Esophagus (tissue), 2 donors: ENCODE data around the gene RSPH1. TPM values are rescaled to one million over a fixed set of nuclear protein-coding genes. Genes with fewer than 3 reads are reported as not detected.

Experiments
- H3K27ac ChIP-seq, 2 donors: one replicate each; pipeline ENCODE4 v1.5.1; 2013; ENCODE audit warnings: low read depth in 2 of 2, mild to moderate bottlenecking in 2 of 2, inconsistent platforms in 1 of 2, low read length in 1 of 2, moderate library complexity in 1 of 2
- H3K27me3 ChIP-seq, 2 donors: one replicate each; pipeline ENCODE4 v1.6.1; 2013; ENCODE audit warnings: low read length in 2 of 2, control low read depth in 1 of 2, mild to moderate bottlenecking in 1 of 2; ENCODE audit not compliant: insufficient read depth in 2 of 2, control insufficient read depth in 1 of 2
- H3K36me3 ChIP-seq, 2 donors: one replicate each; pipeline ENCODE4 v1.6.1; 2013; ENCODE audit warnings: low read length in 1 of 2; ENCODE audit not compliant: control insufficient read depth in 2 of 2, insufficient read depth in 2 of 2
- H3K4me1 ChIP-seq, 2 donors: one replicate each; pipeline ENCODE4 v1.6.1; 2013; ENCODE audit warnings: low read length in 1 of 2; ENCODE audit not compliant: control insufficient read depth in 2 of 2, insufficient read depth in 2 of 2
- H3K4me3 ChIP-seq, 2 donors: one replicate each; pipeline ENCODE4 v1.5.1; 2013; ENCODE audit warnings: low read length in 2 of 2, mild to moderate bottlenecking in 2 of 2, low read depth in 1 of 2, moderate library complexity in 1 of 2
- H3K9me3 ChIP-seq, 2 donors: one replicate each; pipeline ENCODE4 v1.6.1; 2013; ENCODE audit warnings: mild to moderate bottlenecking in 2 of 2, low read depth in 1 of 2, low read length in 1 of 2, moderate library complexity in 1 of 2; ENCODE audit not compliant: control insufficient read depth in 2 of 2, insufficient read depth in 1 of 2
- WGBS, 2 donors: extraction: QIAGEN DNeasy Blood & Tissue Kit; methylation state at CpG; one replicate each; pipeline ENCODE4 v1.1.7; 2013; 5-methylcytosine and 5-hydroxymethylcytosine counted together
- polyA plus RNA-seq, 2 donors: library from polyadenylated mRNA; stranded (reverse); fragments of 200-250 nt; gene quantifications; one replicate each; pipeline ENCODE4 v1.2.3, GENCODE V29; 2013
- donor health status: healthy with polysubstance abuse.
- donor health status: Bipolar disorder and iron deficiency.

RSPH1 gene
- polyA plus RNA-seq, 2 donors: 0.20 to 0.53 TPM

GRCh38 chr21:42507418-42507817, 11.4 kb upstream of the RSPH1 start:
- Histone ChIP-seq H3K27me3 (no peaks in the 10 kb centered on the region), H3K4me3 (no peak overlapping the region), H3K4me1 (no peaks in the 10 kb centered on the region), H3K27ac (no peak overlapping the region), H3K9me3 (no peaks in the 10 kb centered on the region), H3K36me3 (no peaks in the 10 kb centered on the region)
- WGBS, 2 donors: 93 to 96% methylated on average over 4 of the region's 4 CpGs

GRCh38 chr21:42505090-42505726, 9.2 kb upstream of the RSPH1 start:
- H3K27me3 ChIP-seq: no peaks in the 10 kb centered on the region
- no peaks in the 10 kb centered on the region for H3K4me1 ChIP-seq
- WGBS, 2 donors: 77% methylated on average over 3 of the region's 3 CpGs
- H3K27ac ChIP-seq: no peak overlapping the region
- no peak overlapping the region for H3K4me3 ChIP-seq
- H3K36me3 ChIP-seq: no peaks in the 10 kb centered on the region
- H3K9me3 ChIP-seq: no peaks in the 10 kb centered on the region

GRCh38 chr21:42503711-42504110, 7.7 kb upstream of the RSPH1 start:
- Histone ChIP-seq H3K4me3 (no peak overlapping the region), H3K27me3 (no peaks in the 10 kb centered on the region), H3K27ac (no peak overlapping the region), H3K36me3 (no peaks in the 10 kb centered on the region), H3K4me1 (no peaks in the 10 kb centered on the region), H3K9me3 (no peaks in the 10 kb centered on the region)
- WGBS, 2 donors: 76 to 80% methylated on average over 4 of the region's 4 CpGs

GRCh38 chr21:42500736-42501135, 4.7 kb upstream of the RSPH1 start:
- 52 to 66% methylated on average over 5 of the region's 5 CpGs for WGBS, 2 donors
- H3K27me3 ChIP-seq: no peaks in the 10 kb centered on the region
- no peak overlapping the region for H3K4me3 ChIP-seq
- peaks cover 0 to 4% of the 10 kb centered on the region in 2 donors for H3K4me1 ChIP-seq
- no peaks in the 10 kb centered on the region for H3K36me3 ChIP-seq
- peak overlapping the region in 1 of 2 donors; percentile 11 for H3K27ac ChIP-seq
- no peaks in the 10 kb centered on the region for H3K9me3 ChIP-seq

GRCh38 chr21:42500225-42500624, 4.2 kb upstream of the RSPH1 start:
- H3K27ac ChIP-seq: no peak overlapping the region
- H3K4me1 ChIP-seq: peaks cover 0 to 4% of the 10 kb centered on the region in 2 donors
- WGBS, 2 donors: 81% methylated on average over 4 of the region's 4 CpGs

GRCh38 chr21:42499444-42500112, 3.6 kb upstream of the RSPH1 start:
- 86 to 87% methylated on average over 15 of the region's 15 CpGs for WGBS, 2 donors
- Histone ChIP-seq H3K4me1 (peaks cover 0 to 4% of the 10 kb centered on the region in 2 donors), H3K27me3 (no peaks in the 10 kb centered on the region), H3K36me3 (no peaks in the 10 kb centered on the region), H3K9me3 (no peaks in the 10 kb centered on the region), H3K27ac (no peak overlapping the region), H3K4me3 (no peak overlapping the region)

More at GRCh38 chr21:42500225-42500624, 4.2 kb upstream of the RSPH1 start:
- Histone ChIP-seq H3K27me3 (no peaks in the 10 kb centered on the region), H3K4me3 (no peak overlapping the region), H3K9me3 (no peaks in the 10 kb centered on the region), H3K36me3 (no peaks in the 10 kb centered on the region)

GRCh38 chr21:42498012-42498411, 2.0 kb upstream of the RSPH1 start:
- H3K36me3 ChIP-seq: no peaks in the 10 kb centered on the region
- peaks cover 0 to 4% of the 10 kb centered on the region in 2 donors for H3K4me1 ChIP-seq
- no peak overlapping the region for H3K4me3 ChIP-seq
- H3K9me3 ChIP-seq: no peaks in the 10 kb centered on the region
- no peaks in the 10 kb centered on the region for H3K27me3 ChIP-seq
- no peak overlapping the region for H3K27ac ChIP-seq
- 69 to 72% methylated on average over 5 of the region's 5 CpGs for WGBS, 2 donors

- Histone ChIP-seq H3K27me3 (no peaks in the 10 kb centered on the region), H3K9me3 (no peaks in the 10 kb centered on the region), H3K36me3 (no peaks in the 10 kb centered on the region), H3K4me1 (peaks cover 0 to 4% of the 10 kb centered on the region in 2 donors), H3K27ac (peak overlapping the region; percentile 37 to 80), H3K4me3 (peak overlapping the region; percentile 48 to 72)
- 17 to 24% methylated on average over 19 of the region's 19 CpGs for WGBS, 2 donors
These were observed 797 bp upstream of the RSPH1 start for GRCh38 chr21:42496839-42497202.

GRCh38 chr21:42495765-42496119, 282 bp downstream of the RSPH1 start:
- Histone ChIP-seq H3K4me1 (peaks cover 0 to 4% of the 10 kb centered on the region in 2 donors), H3K27ac (peak overlapping the region in 1 of 2 donors; percentile 74), H3K4me3 (peak overlapping the region; percentile 55 to 58), H3K36me3 (no peaks in the 10 kb centered on the region), H3K9me3 (no peaks in the 10 kb centered on the region), H3K27me3 (no peaks in the 10 kb centered on the region)
- 2% methylated on average over 18 of the region's 18 CpGs for WGBS, 2 donors

GRCh38 chr21:42495027-42495426, 997 bp downstream of the RSPH1 start:
- H3K4me3 ChIP-seq: no peak overlapping the region
- no peaks in the 10 kb centered on the region for H3K27me3 ChIP-seq
- peaks cover 0 to 2% of the 10 kb centered on the region in 2 donors for H3K9me3 ChIP-seq
- whole genome bisulfite sequencing, 2 donors: 92 to 94% methylated on average over 5 of the region's 5 CpGs
- no peak overlapping the region for H3K27ac ChIP-seq
- no peaks in the 10 kb centered on the region for H3K36me3 ChIP-seq
- H3K4me1 ChIP-seq: peaks cover 0 to 4% of the 10 kb centered on the region in 2 donors
